GM21390 (cell line): ENCODE results near the gene BHMT2.

Experiments used
- ATAC-seq: cut with Tn5 transposase; IDR thresholded peaks from one replicate; pipeline ENCODE4 v1.9.1; 2021; ENCODE audit not compliant: unreplicated experiment

The BHMT2 gene

DNA sequence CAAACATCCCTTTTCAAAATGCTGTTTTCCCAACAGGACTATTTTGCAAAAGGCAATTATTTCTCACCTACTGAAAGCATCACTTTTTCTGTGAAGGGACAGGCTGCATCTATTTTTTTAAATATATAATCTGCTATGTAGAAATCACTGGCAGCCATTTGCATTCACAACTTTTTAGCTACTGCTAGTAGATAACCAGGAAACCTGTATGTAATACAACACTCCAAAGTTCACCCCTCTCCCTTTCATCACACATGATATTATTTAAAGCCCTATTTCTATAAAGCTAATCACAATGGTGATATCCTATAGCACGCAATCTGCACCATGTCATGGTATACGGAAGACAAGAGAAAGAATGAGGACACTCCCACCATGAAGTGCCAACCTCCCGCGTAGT, 9.9 kb upstream of the BHMT2 start:
- no peak for ATAC-seq

DNA sequence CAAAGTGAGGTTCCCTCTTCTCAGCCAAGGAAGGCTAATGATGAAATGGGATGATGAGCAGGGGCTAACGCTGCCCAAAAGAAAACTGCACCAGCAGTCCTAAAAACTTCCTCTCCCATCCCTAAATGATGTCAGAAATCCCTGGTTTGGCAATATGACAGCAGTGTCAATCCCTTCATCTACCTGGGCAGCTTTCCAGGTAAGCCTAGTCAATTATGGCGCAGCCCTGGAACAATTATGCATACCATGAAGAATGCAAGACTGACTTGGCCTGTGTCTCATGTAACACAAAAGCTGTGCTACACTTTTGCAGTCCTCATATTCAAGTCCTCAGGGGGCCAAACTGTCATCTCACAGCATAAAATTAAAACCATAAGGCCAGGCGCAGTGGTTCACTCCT, 7.1 kb upstream of the BHMT2 start:
- no peak for ATAC-seq

DNA sequence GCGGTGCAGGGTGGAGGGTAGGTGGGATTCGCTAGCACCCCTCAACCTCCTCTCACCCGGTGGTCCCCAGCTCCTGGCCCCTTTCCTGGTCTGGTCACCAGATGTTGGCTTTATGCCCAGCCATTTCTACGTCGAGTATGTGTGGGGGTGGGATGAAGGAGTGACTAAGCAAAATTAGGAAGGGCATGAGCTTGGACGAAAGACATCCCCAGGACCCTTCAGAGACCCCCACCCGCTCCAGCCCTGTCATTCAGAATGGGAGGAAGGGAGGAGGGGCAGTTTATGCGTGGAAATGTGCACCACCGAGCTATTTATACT, 742 bp downstream of the BHMT2 start:
- no peak for ATAC-seq

DNA sequence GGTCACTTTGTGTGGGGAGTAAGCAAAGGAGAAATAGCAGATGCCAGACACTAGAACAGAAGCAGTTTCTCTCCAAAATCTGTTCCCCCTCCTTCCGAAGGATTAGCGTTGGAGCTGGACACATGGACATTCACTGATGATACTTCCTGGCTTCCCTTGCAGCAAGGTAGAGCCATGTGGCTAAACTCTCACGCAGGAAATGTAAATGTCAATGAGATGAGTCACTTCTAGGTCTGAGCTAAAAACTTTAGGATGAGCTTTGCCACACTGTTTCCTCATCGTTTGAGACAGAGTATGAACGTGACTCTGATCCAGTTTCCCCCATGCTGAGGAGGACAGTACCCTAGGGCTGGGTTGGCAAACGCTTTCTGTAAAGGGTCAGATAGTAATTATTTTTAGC, 5.1 kb downstream of the BHMT2 start:
- no peak for ATAC-seq

DNA sequence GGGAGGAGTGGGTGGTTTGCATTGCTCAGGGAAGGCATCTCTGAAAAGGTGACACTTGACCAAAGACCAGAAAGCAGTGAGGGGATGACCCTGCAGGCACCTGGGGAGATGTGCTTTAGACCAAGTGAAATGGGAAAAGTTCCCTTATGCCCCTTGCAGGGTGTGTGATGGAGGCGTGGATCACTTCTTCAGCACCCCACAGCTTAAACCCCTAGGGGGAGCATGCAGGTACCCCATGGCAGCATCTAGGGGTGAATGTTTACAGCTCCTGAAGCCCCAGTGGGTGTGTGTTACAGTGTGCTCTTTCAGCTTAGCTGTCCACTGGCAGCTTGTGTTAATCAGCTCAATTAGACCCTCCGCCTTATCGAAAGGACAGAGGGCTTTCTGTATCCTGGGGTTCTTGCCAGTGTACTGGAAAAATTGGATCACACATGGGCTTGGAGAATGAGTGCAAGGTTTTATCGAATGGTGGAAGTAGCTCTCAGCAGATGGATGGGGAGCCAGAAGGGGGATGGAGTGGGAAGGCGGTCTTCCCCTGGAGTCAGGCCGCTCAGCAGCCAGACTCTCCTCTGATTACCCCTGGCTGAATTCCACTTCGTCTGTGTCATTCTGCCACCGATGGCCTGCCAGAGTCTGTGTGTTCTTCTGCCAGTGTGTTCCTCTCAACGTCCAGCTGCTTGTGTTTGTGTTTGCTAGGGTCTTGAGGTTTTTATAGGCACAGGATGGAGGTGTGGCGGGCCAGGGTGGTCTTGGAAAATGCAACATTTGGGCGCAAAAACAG, 6.3 kb downstream of the BHMT2 start:
- no peak for ATAC-seq

DNA sequence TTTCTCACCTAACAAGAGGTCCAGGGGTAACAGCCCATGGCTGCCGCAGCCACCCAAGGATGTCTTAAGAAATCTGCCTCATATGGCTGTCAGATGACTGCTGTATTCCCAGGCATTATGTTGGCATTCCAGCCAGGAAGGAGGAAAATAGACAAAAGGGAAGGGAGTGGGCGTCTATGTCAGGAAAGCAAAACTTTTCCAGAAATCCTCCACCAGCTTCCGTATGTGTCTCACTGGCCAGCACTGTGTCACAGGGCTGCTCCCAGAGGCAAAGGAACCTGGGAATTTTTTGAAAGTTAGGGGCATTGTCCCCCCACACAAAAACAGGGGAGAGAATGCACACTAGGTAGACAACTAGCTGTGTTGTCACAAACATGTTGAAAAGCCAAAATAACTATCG, 7.3 kb downstream of the BHMT2 start:
- no peak for ATAC-seq

DNA sequence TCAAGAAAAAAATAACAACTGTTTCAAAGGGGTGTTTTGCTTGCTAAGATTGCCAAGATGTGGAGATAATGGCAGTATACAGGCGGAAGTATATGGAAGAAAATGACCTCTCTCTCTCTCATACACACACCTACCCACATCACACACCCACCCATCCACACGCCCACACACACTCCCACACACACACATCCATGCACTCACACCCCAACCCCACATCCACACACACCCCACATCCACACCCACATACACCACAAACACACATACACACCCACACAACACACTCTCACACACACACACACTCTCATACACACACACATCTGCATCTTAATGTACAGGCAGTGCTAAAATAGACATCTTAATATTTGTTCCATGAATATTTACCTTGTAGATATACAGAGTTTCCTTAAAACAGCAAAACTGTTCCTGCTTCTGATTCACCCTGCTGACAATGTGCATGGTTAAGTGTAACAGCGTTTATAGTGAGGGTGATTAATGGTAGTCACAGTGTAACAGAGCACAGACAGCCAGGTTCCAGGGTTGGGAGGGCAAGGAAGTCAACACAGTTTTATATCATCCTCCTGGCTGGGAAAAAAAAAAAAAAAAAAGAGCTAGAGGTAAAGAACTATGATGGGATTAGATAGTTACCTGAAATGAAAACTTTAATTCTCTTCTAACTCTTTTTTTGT, 8.3 kb downstream of the BHMT2 start:
- no peak for ATAC-seq

DNA sequence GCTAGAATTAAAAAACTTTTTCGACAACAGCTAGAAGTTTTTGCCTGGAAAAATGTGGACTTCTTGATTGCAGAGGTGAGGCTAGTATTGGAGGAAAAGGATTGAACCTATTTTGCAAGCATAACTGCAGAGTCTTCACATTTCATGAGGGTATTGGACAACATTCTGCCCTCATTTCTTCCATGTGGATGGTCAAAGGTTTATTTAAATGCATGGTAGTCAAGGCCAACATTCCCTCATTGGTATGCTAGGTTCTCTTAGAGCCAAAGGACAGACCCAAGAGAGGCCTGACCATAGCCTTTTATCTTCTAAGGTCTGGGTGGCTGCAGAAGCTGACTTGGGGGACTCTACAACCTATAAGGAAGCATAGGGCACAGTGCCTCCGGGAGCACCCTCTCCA, 11.2 kb downstream of the BHMT2 start:
- no peak for ATAC-seq

DNA sequence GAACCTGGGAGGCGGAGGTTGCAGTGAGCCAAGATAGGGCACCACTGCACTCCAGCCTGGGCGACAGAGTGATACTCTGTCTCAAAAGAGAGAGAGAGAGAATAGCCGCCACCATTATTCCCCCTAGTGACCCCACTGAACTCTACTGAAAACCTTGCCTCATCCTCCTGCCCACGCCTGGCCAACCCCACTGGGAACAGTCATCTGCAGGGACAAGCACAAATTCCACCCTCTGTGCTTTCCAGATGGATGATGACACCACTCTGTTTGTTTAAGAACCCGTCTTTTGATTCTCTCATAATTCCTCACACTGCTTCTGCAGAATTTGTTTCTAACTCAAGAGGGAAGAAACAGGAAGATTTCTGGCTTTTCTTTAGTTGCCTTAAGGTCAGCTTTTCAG, 12.2 kb downstream of the BHMT2 start:
- no peak for ATAC-seq

DNA sequence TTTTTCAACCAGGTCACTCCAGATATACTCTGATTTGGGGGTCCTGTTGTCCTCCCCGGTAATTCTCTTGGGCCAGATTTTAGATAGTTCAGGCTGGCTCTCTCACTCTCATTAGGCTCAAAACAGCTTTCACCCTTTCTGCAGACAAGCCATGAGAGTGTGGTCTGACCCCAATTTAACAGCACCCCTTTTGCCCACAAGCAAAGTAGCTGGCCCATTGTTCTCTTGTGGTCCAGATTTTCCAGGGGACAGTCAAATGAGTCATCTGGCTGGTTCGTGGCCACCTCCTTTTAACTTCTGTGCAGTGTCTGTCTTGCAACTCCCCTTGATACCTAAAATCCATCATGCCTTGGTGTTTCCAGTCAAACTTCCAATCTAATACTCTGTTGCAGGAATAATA, 16.5 kb downstream of the BHMT2 start:
- no peak for ATAC-seq

DNA sequence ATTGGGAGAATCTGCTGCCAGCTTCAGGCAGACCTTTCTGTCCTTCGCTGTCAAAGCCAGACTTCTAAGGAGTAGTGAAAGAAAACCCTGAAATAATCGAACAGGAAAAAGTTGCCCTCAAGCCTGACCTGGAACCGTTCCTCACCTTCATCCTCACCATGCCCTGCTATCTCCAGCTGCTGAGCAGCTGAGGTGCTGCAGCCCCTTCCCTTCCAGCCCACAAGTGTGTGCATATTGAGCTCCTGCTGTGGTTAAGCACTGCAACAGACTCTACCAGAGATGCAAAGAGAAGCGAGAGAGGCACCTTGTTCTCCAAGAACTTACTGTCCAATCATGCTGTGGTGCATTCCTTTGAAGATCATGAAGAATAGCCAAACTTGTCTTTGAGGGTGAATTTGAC, 18.9 kb downstream of the BHMT2 start:
- ATAC-seq = no peak

DNA sequence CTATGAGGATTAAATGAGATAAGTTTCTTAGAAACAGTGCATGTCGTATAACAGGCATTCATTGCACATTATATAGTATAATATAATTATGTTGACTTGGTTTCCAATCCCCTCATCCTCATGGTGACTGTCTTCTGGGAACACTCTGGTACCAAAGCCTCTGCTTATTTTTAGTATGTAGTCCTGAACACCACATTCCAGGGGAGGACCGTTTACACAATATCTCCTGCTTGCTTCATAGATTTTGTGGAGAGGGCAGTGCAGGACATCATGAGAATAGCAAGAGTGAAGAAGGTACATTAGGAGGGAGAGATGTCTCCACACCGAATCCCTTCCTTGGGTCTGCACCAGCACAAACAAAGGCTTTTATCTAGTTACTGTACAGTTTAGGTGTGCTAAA, 21.5 kb downstream of the BHMT2 start:
- ATAC-seq = no peak

DNA sequence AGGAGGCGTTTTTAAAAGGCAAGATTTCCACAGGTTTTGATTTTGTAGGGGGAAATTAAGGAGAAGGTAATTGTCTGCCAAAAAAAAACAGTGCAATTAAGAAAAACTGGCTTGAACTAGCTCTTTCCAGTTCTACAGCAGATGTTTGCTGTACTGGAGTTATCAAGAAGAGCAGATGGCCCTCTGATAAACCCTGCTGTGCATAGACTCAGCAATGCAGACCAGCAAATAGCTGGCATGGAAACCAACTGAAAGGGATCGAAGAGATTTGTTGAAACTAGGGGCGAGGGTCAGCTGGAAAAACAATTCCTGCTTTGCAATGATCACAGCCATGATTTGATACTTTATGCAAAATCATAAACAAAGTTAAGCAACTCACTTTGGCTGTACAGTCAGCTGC, 24.2 kb downstream of the BHMT2 start:
- ATAC-seq = no peak

DNA sequence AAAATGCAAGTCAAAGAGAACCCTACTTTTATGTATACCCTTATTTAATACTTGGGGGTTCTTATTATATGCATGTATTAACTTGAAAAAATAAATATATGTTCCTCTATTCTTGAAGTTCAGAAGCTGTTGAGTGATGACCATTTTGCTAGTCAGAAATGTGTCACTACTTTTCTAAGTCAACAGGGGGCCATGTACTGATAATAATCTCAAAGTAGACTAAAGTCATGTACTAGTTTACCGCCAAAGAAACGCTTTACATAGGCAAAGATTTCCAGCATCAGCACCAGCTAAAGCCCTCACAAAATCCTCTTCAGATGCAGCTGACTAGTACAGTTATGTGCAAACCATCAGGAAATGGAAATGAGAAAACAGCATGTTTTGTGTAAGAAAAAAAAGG, 36.3 kb downstream of the BHMT2 start:
- ATAC-seq = no peak

DNA sequence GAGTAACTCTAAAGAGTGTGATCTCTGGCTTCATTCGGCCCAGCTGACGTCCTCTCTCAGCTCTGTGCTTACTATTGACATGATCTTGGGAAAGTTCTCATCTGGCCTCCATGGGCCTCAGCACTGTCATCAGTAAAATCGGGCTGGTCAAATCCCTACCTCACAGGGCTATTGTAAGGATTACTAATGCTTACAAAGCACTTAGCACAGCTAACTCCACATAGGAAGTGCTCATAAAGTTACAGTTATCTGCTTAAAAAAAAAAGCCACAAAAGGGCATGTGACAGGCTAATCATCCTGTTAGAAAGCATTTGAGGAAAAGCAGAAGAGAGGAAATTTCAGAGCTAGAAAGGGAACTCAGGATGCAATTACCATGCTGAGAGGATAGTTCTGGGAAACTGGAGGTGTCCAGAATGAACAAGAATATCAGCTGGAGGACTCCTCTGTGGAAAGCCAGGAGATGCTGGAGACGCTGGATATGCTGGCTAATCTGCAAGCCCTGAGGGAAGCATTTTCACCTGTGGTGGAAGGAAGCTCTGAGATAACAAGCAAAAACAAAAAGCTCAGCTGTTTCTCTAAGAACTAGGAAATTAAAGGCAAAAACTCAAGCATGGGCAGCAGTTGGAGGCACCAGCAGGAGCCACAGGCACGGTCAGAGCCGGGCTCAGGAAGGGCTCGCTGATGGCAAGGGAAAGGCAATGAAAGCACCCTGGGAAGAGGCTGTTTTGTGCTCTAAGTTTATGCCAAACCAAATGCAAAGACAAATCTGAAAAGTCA, 37.6 kb downstream of the BHMT2 start:
- no peak for ATAC-seq

DNA sequence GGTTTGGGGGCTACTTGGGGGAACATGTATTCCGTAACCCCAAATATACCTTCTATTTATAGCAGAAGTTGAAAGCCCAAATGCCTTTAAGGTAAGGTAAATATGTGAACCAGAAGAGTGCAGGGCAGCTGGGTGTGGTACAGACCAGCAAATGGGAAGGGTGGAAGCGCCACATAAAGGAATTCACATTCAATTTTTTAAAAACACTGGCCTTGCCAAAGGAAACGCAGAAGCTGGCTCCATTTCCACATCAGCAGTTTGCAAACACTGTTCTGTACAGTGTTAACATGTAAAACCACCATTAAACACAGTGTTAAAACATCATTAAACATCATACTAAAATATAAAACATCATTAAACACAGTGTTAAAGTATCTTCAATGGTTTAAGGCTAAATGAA, 38.5 kb downstream of the BHMT2 start:
- no peak for ATAC-seq

DNA sequence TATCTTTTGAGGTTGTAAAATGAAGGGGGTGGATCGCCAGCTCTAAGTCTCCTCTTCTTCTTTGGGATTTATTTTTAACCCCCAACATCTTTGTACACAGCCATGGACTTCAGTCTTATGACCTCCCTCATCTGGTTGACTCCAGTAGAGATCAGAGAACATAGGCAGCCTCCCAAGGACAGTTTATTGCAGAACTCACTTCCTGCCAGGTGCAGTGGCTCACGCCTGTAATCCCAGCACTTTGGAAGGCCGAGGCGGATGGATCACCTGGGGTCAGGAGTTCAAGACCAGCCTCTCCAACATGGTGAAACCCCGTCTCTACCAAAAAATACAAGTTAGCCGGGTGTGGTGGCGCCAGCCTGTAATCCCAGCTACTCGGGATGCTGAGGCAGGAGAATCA, 39.2 kb downstream of the BHMT2 start:
- no peak for ATAC-seq

DNA sequence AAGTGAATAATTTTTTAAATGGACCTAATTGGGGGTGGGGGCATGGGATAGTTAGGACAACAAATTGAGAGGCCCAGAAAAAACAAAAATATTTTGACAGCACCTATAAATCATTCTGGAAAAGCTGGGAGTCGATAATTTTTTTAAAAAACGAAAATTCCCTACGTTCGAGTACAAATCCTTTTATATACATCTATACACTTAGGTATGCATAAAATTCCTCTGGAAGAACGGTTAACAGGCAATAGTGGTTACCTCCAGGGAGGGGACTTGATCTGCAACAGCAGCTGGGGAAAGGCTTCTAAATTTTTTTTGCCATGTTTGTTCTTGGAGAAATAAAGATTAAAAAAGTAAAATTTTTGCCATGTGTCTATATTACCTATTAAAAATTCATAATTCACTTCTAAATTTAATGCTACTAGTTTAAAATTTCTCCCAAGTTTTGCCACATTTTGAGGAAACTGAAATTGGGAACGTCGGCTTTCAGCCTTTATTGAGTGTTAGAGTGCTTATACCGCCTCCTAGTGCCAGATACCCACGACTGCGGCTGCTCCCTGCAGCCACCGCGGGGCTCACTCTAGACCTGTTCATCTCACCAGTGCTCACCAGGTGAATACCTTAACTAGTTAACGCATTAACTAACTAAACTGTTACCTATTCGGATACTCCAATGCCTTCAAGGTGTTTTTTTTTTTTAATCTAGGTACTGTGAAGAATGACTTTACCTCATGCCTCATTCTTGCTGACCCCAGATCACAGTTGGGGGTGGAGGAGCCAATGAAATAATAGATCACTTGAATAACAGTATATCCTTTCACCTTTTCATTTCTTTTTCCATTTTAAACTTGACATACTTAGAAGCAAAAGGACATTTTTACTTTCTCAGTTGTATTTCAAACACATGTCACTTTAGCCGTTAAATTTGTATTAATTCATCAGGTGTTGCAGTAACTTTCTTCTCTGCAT, 40.2 kb downstream of the BHMT2 start:
- ATAC-seq = no peak

DNA sequence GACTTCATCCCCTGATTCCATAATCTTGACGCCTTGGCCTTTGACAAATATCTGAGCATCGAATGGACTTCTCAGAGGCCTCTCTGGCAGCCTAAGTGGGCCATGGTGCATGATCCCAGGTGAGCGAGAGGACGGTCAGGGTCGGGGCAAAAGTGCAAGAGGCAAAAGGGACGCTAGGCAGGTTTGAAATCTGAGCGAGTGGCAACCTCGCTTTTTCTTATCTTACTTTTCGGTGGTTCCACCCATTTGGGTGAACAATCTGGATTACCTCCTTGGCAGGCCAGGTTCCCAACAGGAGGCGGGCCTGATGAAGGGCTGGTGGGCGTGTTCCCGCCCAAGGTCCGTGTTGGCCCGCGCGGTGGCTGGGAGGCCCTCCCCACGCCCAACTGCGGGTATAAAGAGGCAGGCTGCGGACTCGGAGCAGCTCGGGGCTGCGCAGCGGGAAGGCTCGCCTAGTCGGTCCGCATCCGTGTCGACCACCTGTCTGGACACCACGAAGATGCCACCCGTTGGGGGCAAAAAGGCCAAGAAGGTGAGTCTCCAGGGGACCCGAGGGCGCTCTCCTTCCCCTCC, 41.9 kb downstream of the BHMT2 start, which contains the start of gene BHMT:
BHMT (plus strand) TSS at position 423 of the 573 bp plus-strand sequence; CDS start at position 500, 77 bp downstream.
- no peak for ATAC-seq

DNA sequence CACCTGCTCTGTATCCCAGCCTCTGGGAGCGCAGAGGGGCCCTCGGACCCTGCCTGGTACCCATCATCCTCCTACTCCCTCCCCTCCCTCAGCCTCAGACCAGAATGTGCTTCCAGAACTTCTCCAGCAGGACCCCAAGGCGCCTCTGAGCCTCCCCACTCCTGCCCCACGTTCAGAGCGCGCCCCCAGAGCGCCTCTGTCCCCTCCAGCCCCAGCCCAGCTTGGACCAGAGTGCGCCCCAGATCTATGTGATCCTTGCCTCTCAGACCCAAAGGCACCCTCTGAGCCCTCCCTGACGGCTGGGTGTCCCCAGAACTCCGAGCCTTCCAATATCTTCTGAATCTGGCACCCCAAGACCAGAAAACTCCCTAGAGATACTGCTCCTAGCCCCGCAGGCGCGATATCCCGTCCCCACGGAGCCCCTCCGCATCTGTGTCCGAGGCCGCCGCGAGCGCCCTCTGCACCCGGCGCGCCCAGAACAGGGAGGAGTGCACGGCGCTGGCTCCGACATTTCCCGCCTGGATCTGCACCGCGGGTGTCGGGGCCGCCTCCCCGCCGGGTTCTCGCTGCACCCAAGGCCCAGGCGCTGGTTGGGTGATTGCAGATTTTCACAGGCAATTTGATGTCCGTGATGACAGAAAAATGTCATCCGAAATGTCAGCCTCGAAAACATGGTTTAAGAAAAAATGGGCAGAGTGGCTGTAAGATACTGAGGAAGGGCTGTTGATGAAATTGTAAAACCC, 42.6 kb downstream of the BHMT2 start:
- ATAC-seq = no peak
